Activated CD8-positive, alpha-beta T cell treated with anti-CD3 and anti-CD28 coated beads, Interleukin-2, amount 10 ng/mL, durations not matched to agents 7 days and 5 days (primary cell): Measurements from ENCODE around the gene NAT14. TPM values are rescaled to one million over a fixed set of nuclear protein-coding genes. Genes with fewer than 3 reads are reported as not detected.

Source experiments
- ATAC-seq: fragments of 150-1000 bp; cut with Tn5 transposase; one replicate; pipeline ENCODE4 v1.10.0; 2021; ENCODE audit warnings: moderate library complexity
- CTCF ChIA-PET: fragments of 350-600 bp; sonication (Branson Sonifier 250); formaldehyde crosslinking; loops from one replicate; lab custom pipeline; 2021; ENCODE audit warnings: antibody characterized with exemption; lab: Charles Lee
- POLR2A ChIA-PET: fragments of 350-600 bp; sonication (Branson Sonifier 250); formaldehyde crosslinking; loops from one replicate; lab custom pipeline; 2021; ENCODE audit warnings: antibody characterized with exemption; lab: Charles Lee
- DNase-seq: peaks from one replicate; pipeline ENCODE4 v3.0.0-alpha.2; 2020
- H3K27ac Mint-ChIP-seq: one replicate; pipeline ENCODE4 v1.8.0; 2021; ENCODE audit warnings: mild to moderate bottlenecking, mixed read lengths
- H3K27me3 Mint-ChIP-seq: one replicate; pipeline ENCODE4 v1.8.0; 2021; ENCODE audit warnings: low read depth, mixed read lengths
- H3K36me3 Mint-ChIP-seq: one replicate; pipeline ENCODE4 v1.8.0; 2021; ENCODE audit warnings: low read depth, mixed read lengths
- H3K4me1 Mint-ChIP-seq: one replicate; pipeline ENCODE4 v1.8.0; 2021; ENCODE audit warnings: low read depth, mixed read lengths
- H3K4me3 Mint-ChIP-seq: one replicate; pipeline ENCODE4 v1.8.0; 2021; ENCODE audit warnings: mild to moderate bottlenecking, mixed read lengths
- H3K9me3 Mint-ChIP-seq: one replicate; pipeline ENCODE4 v1.8.0; 2022; ENCODE audit warnings: mixed read lengths; ENCODE audit not compliant: insufficient read depth
- total RNA-seq, 2 experiments: library from RNA; stranded (reverse); gene quantifications; one replicate each; pipeline ENCODE4 v1.2.3, GENCODE V29; 2021

NAT14 gene
- total RNA-seq, 2 experiments from 2014 or later: 16.2 to 16.4 TPM

DNA sequence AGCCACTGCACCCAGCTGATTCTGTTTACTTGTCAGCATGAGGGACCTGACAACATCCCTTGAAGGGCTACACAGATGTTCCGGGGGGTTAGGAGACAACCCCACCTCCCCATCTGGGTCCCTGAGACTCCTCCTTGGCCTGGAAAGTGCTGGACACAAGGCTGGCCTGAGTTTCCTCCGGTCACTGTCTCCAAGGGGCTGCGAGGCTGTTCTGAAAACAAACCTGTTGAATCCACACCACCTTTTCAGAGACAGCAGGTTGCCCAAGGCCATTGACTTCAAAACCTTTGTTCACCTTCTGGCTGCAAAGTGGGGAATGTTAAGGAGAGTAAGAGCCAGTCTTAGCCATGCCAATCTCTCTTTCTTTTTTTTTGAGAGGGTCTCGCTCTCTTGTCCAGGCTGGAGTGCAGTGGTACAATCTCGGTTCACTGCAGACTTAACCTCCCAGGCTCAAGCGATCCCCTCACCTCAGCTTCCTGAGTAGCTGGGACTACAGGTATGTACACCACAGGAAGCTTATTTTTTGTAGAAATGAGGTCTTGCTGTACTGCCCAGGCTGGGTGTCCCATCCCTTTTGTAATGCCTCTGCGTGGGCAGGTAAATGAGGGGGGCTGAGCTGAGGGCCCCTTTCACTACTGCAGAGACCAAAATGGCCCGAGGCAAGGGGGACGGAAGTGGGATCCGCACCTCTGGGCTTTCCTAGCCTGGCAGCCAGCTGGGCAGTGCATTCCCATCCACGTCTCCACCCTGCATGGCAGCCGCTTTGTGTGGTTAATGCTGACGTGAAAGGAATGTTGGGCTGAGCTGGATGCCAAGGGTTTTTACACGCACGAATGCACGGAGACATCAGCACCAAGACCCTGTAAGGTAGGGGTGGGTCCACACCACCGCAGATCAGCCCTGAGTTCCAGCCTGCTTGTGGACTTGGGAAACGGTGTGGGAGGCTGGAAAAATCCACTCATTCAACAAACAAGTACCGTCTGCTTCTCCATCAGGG is 10.4 kb upstream of the NAT14 start:
- CTCF ChIA-PET: interaction anchor here (1.0 to 6.1 kb wide), 3 partner anchors 21 to 334 kb away, joined by 3 to 48 read pairs (median 3); no protein-coding TSS in a partner anchor

DNA sequence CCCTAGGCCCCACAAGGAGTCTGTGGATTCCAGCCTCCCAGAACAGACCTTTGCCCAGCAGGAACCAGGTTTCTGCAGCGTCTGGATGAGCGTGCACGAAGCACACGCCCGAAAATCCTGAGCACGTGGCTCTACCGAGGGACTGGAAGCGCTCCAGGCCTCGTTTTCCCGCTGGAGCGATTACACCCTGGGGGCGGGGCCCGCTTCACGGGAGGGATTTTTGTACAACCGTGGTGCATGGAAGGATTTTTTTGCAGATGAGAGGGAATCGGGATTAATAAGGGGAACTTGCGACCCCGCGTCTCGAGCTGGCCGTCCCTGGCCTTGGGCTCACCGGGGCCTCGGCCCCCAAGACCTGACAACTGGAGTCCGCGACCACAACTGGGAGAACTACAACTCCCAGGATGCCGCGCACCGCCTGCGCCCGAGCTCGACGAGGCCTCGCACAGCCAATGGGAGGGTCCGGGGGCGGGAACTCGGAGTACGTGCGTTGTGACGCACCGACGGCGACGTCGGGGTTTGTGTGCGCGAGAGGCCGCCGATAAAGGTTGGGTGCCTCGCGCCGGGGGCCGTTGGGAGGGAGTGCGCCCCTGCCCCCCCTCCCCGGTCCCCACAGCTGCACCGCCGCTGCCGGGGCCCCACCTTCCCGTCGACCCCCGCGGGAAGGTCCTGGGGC is 8.8 kb upstream of the NAT14 start, which contains the start of gene ZNF628:
Gene ZNF628, plus strand, starts transcription at position 518 of the 676 bp plus-strand sequence. CDS start 3,294 bp downstream, outside the sequence.
- ChIA-PET POLR2A (interaction anchor here (0.7 to 2.6 kb wide), 9 partner anchors 8 to 272 kb away, joined by 3 to 12 read pairs (median 3); partner anchors contain the start of genes FIZ1, ISOC2, NAT14 and PPP6R1), CTCF (interaction anchor here (0.8 to 6.1 kb wide), 10 partner anchors 9 to 315 kb away, joined by 3 to 48 read pairs (median 4); partner anchors contain the start of genes HSPBP1, NAT14, ZNF784 and ZNF865)
- no peaks in the 10 kb centered on the region for H3K9me3 Mint-ChIP-seq
- ATAC-seq: peak; percentile 92
- peak within 1 kb of the TSS; percentile 91 for H3K4me3 Mint-ChIP-seq
- peak; percentile 99 for DNase-seq
- H3K4me1 Mint-ChIP-seq: peaks cover 45% of the 10 kb centered on the region
- peak within 1 kb of the TSS; percentile 94 for H3K27ac Mint-ChIP-seq
- H3K27me3 Mint-ChIP-seq: no peaks in the 10 kb centered on the region
- H3K36me3 Mint-ChIP-seq: peaks cover 2% of the 10 kb centered on the region

More for the DNA sequence above, 10.4 kb upstream of the NAT14 start:
- Mint-ChIP-seq H3K27ac (no peak overlapping the region), H3K4me3 (peak overlapping the region; percentile 22), H3K27me3 (no peaks in the 10 kb centered on the region), H3K36me3 (peaks cover 2% of the 10 kb centered on the region), H3K9me3 (no peaks in the 10 kb centered on the region), H3K4me1 (peaks cover 40% of the 10 kb centered on the region)
- DNase-seq: no peak
- ATAC-seq: no peak
- POLR2A ChIA-PET: interaction anchor here (2.6 kb wide), 1 partner anchor 11 kb away, joined by 12 read pairs; the partner anchor contains the start of gene NAT14

DNA sequence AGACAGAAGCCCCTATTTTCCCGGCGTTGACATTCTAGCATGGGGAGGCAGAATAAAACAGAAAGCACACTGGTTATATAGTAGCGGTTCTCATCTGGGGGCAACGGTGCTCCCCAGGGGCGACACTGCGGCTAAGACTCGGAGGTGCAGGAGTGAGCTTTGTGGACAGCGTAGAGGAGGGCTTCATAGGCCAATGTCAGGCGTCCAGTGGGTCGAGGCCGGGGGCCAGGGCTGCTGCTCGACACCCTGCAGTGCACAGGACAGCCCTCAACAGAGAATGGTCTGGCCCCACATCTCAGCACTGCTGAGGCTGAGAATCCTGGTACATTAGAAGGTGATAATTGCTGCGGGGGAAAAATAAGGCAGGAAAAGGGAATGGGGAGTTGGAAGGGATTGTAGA is 7.1 kb upstream of the NAT14 start:
- Mint-ChIP-seq H3K9me3 (no peaks in the 10 kb centered on the region), H3K36me3 (peaks cover 2% of the 10 kb centered on the region), H3K4me1 (peaks cover 45% of the 10 kb centered on the region), H3K27ac (peak overlapping the region; percentile 21), H3K27me3 (no peaks in the 10 kb centered on the region), H3K4me3 (peak overlapping the region; percentile 91)
- CTCF ChIA-PET: interaction anchor here (6.1 kb wide), 1 partner anchor 26 kb away, joined by 48 read pairs; no protein-coding TSS in a partner anchor
- no peak for ATAC-seq
- no peak for DNase-seq
- POLR2A ChIA-PET: no interaction called here

DNA sequence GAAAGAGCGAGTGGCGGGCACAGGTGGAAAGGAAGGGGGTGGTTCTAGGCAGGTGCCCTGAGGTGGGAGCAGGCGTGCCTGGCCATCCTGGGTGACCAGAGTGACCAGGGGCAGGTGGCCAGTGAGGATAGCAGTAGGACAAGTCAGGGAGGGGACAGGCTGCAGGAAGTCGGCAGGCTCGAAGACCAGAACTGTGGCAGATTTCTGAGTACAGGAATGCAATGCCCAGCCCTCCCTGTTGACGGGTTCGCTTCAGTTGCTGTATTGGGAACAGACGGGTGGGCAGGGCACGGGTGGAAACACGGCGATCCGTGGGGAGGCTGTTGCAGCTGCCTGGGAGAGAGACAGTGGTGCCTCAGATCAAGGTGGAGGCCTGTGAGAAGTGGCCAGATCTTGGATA is 6.6 kb upstream of the NAT14 start:
- POLR2A ChIA-PET: no interaction called here

DNA sequence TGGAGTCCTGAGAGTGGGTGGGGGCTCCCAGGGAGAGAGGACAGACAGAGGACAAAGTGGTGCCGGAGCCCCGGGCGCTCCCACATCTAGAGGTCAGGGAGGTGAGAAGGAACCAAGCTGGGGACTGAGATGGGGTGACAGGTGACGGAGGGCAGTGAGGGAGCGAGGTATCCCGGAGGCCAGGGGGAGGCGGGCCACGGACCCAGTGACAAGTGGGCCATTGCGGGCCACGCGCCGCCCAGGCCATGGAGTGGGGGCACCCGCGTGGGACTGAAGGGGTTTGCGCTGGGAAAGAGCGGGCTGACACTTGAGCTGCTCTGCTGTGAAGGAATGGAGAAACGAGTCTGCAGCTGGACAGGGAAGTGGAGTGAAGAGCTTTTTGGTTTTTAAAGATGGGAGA is 5.9 kb upstream of the NAT14 start:
- POLR2A ChIA-PET: no interaction called here
- CTCF ChIA-PET: interaction anchor here (1.7 kb wide), 1 partner anchor 12 kb away, joined by 8 read pairs; no protein-coding TSS in a partner anchor
- no peaks in the 10 kb centered on the region for H3K27me3 Mint-ChIP-seq
- ATAC-seq (no peak), DNase-seq (no peak)
- H3K4me3 Mint-ChIP-seq: no peak overlapping the region
- no peak overlapping the region for H3K27ac Mint-ChIP-seq
- H3K9me3 Mint-ChIP-seq: no peaks in the 10 kb centered on the region
- peaks cover 45% of the 10 kb centered on the region for H3K4me1 Mint-ChIP-seq
- peaks cover 2% of the 10 kb centered on the region for H3K36me3 Mint-ChIP-seq

More for the DNA sequence above, 6.6 kb upstream of the NAT14 start:
- H3K27me3 Mint-ChIP-seq: no peaks in the 10 kb centered on the region
- H3K36me3 Mint-ChIP-seq: peaks cover 2% of the 10 kb centered on the region
- H3K27ac Mint-ChIP-seq: no peak overlapping the region
- CTCF ChIA-PET: interaction anchor here (1.7 to 6.1 kb wide), 2 partner anchors 11 to 26 kb away, joined by 8 to 48 read pairs; no protein-coding TSS in a partner anchor
- peaks cover 45% of the 10 kb centered on the region for H3K4me1 Mint-ChIP-seq
- peak overlapping the region; percentile 91 for H3K4me3 Mint-ChIP-seq
- DNase-seq: no peak
- ATAC-seq: no peak
- no peaks in the 10 kb centered on the region for H3K9me3 Mint-ChIP-seq

DNA sequence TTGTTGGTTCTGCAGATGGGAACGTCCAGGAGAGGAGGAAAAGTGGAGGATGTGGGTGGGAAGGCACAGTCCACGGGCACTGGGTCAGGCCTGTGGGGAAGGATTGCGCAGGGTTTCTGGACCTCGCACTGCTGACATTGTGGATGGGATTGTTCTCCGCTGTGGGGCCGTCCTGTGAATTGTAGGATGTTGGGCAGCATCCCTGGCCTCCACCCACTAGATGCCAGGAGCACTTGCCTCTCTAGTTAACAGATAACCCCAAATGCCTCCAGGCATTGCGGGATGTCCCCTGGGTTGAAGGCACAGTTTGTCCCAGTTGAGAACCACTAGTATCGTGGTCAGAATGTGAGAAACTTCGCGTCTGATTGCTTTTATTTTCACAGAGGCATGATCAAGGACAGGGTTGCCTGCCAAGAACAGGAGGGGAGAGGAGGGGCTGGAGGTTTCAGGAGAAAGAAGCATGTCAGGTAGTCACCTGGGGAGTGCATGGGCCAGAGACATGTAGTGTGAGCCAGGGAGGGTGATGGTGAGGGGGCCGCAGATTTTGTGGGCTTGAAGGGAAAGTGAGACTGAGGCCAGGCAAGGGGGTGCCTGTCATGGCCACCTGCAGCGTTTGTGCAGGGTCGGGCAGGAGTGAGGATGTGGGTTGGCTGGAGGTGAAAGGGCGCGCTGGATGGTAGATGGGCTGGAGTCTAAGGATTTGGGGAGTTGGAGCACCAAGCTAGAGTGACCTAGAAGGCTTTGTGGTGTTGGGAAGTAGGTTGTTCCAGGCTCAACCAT is 5.3 kb upstream of the NAT14 start:
- CTCF ChIA-PET: interaction anchor here (1.7 kb wide), 1 partner anchor 12 kb away, joined by 8 read pairs; no protein-coding TSS in a partner anchor
- ATAC-seq (no peak), DNase-seq (no peak)
- Mint-ChIP-seq H3K4me1 (peaks cover 43% of the 10 kb centered on the region), H3K27me3 (no peaks in the 10 kb centered on the region), H3K4me3 (no peak overlapping the region), H3K27ac (peak overlapping the region; percentile 27), H3K9me3 (no peaks in the 10 kb centered on the region), H3K36me3 (peaks cover 2% of the 10 kb centered on the region)
- POLR2A ChIA-PET: no interaction called here

DNA sequence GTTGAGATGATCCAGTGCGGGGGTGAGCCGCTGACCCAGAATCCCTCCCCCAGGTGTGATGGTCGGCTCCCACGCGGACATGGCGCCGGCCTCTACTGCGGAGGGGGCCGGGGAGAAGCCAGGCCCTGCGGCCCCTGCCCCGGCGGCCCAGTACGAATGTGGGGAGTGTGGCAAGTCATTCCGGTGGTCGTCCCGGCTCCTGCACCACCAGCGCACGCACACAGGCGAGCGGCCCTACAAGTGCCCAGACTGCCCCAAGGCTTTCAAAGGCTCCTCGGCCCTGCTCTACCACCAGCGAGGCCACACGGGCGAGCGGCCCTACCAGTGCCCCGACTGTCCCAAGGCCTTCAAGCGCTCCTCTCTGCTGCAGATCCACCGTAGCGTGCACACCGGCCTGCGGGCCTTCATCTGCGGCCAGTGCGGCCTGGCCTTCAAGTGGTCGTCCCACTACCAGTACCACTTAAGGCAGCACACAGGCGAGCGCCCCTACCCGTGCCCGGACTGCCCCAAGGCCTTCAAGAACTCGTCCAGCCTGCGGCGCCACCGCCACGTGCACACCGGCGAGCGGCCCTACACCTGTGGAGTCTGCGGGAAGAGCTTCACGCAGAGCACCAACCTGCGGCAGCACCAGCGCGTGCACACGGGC is 3.7 kb upstream of the NAT14 start:
- ATAC-seq: no peak
- Mint-ChIP-seq H3K36me3 (peaks cover 2% of the 10 kb centered on the region), H3K4me1 (peaks cover 34% of the 10 kb centered on the region), H3K4me3 (no peak overlapping the region), H3K27me3 (no peaks in the 10 kb centered on the region), H3K27ac (no peak overlapping the region), H3K9me3 (no peaks in the 10 kb centered on the region)
- ChIA-PET CTCF (no interaction called here), POLR2A (no interaction called here)
- no peak for DNase-seq

DNA sequence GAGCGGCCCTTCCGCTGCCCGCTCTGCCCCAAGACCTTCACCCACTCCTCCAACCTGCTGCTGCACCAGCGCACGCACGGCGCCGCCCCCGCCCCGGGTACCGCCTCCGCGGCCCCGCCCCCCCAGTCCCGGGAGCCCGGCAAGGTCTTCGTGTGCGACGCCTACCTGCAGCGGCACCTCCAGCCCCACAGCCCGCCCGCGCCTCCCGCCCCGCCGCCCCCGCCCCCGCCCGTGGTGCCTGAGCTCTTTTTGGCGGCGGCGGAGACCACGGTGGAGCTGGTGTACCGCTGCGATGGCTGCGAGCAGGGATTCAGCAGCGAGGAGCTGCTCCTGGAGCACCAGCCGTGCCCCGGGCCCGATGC is 3.2 kb upstream of the NAT14 start:
- H3K4me1 Mint-ChIP-seq: peaks cover 34% of the 10 kb centered on the region
- POLR2A ChIA-PET: no interaction called here
- ATAC-seq: no peak

DNA sequence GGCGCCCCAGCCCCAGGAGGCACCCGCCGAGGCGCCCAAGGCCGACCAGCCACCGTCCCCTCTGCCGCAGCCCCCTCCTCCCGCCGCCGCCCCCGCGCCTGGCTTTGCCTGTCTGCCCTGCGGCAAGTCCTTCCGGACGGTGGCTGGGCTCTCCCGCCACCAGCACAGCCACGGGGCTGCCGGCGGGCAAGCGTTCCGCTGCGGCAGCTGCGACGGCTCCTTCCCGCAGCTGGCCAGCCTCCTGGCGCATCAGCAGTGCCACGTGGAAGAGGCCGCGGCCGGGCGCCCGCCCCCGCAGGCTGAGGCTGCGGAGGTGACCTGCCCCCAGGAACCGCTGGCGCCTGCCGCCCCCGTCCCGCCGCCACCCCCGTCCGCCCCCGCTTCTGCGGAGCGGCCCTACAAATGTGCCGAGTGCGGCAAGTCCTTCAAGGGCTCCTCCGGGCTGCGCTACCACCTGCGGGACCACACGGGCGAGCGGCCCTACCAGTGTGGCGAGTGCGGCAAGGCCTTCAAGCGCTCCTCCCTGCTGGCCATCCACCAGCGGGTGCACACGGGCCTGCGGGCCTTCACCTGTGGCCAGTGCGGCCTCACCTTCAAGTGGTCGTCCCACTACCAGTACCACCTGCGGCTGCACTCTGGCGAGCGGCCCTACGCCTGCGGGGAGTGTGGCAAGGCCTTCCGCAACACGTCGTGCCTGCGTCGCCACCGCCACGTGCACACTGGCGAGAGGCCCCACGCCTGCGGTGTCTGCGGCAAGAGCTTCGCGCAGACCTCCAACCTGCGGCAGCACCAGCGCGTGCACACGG is 2.6 kb upstream of the NAT14 start:
- ATAC-seq (no peak), DNase-seq (no peak)
- Mint-ChIP-seq H3K27me3 (no peaks in the 10 kb centered on the region), H3K9me3 (no peaks in the 10 kb centered on the region), H3K4me3 (no peak overlapping the region), H3K4me1 (peaks cover 35% of the 10 kb centered on the region), H3K27ac (no peak overlapping the region), H3K36me3 (peaks cover 2% of the 10 kb centered on the region)
- CTCF ChIA-PET: no interaction called here
- POLR2A ChIA-PET: no interaction called here

More for the DNA sequence above, 3.2 kb upstream of the NAT14 start:
- Mint-ChIP-seq H3K4me3 (no peak overlapping the region), H3K9me3 (no peaks in the 10 kb centered on the region), H3K27ac (no peak overlapping the region), H3K27me3 (no peaks in the 10 kb centered on the region), H3K36me3 (peaks cover 2% of the 10 kb centered on the region)
- CTCF ChIA-PET: no interaction called here
- no peak for DNase-seq
